Ascending aorta (tissue), 2 donors: ENCODE results near the gene RNF111. TPM values are rescaled to one million over a fixed set of nuclear protein-coding genes. Genes with fewer than 3 reads are reported as not detected.

Source experiments
- DNase-seq, 2 donors: peaks; one replicate each; pipeline ENCODE4 v3.0.0-alpha.2; 2019; ENCODE audit warnings: low spot score in 2 of 2
- H3K27ac ChIP-seq, 2 donors: fragments of 200-600 bp; sonication (generic); one replicate each; pipeline ENCODE4 v1.5.1; 2016 to 2017; ENCODE audit warnings: mild to moderate bottlenecking in 1 of 2
- H3K27me3 ChIP-seq: fragments of 200-600 bp; sonication (generic); one replicate; pipeline ENCODE4 v1.5.1; 2017
- H3K36me3 ChIP-seq, 2 donors: fragments of 200-600 bp; sonication (generic); one replicate each; pipeline ENCODE4 v1.5.1; 2016
- H3K4me1 ChIP-seq, 2 donors: fragments of 200-600 bp; sonication (generic); one replicate each; pipeline ENCODE4 v1.5.1; 2016 to 2017; ENCODE audit warnings: mild to moderate bottlenecking in 1 of 2
- H3K4me3 ChIP-seq, 2 donors: fragments of 200-600 bp; sonication (generic); one replicate each; pipeline ENCODE4 v1.5.1; 2016 to 2017; ENCODE audit warnings: mild to moderate bottlenecking in 1 of 2
- H3K9me3 ChIP-seq, 2 donors: fragments of 200-600 bp; sonication (generic); one replicate each; pipeline ENCODE4 v1.5.1; 2016
- CTCF ChIP-seq, 3 experiments: fragments of 200-600 bp in 2 of 3; fragments of 450-650 bp in 1 of 3; sonication (generic) in 2 of 3; IDR thresholded peaks; one replicate each; pipeline ENCODE4 v1.5.1; 2016 to 2019; ENCODE audit warnings: antibody characterized with exemption in 3 of 3, mild to moderate bottlenecking in 1 of 3, moderate library complexity in 1 of 3
- intact Hi-C: fragments of 100-400 bp; cut with DNase I; formaldehyde crosslinking; loops from one replicate; pipeline ENCODE4 v1.15.1; 2023
- total RNA-seq: library from RNA; depleted of rRNA; stranded (reverse); fragments of >200 nt; gene quantifications from one replicate; pipeline ENCODE4 v1.1.0, GENCODE V29; 2016

Gene RNF111
- total RNA-seq, 1 donor from 2014 or later: 12.2 TPM

- no peak for TF ChIP-seq CTCF (IDR thresholded peaks at IDR 0.05)
- intact Hi-C loops: no loop called here
- H3K27me3 ChIP-seq: no peaks in the 10 kb centered on the region
- no peaks in the 10 kb centered on the region for H3K4me1 ChIP-seq
- DNase-seq: no peak
- H3K9me3 ChIP-seq: no peaks in the 10 kb centered on the region
- no peak overlapping the region for H3K27ac ChIP-seq
- H3K36me3 ChIP-seq: no peaks in the 10 kb centered on the region
- H3K4me3 ChIP-seq: no peak overlapping the region
Measured at GRCh38 chr15:58977887-58978286, 9.6 kb upstream of the RNF111 start.

- no peaks in the 10 kb centered on the region for H3K9me3 ChIP-seq
- H3K36me3 ChIP-seq: no peaks in the 10 kb centered on the region
- intact Hi-C loops: loop anchor here (1.0 to 10.0 kb wide), 4 partner anchors 124 to 513 kb away; partner anchors contain the start of genes CCNB2 and MYO1E
- H3K27ac ChIP-seq: no peak overlapping the region
- H3K4me1 ChIP-seq: no peaks in the 10 kb centered on the region
- peak; percentile 22 to 61 (median 47) for TF ChIP-seq CTCF (IDR thresholded peaks at IDR 0.05)
- no peaks in the 10 kb centered on the region for H3K27me3 ChIP-seq
- DNase-seq: no peak
- no peak overlapping the region for H3K4me3 ChIP-seq
Measured at GRCh38 chr15:58980351-58980939, 7.0 kb upstream of the RNF111 start.

- no peak overlapping the region for H3K4me3 ChIP-seq
- TF ChIP-seq CTCF (IDR thresholded peaks at IDR 0.05): no peak
- intact Hi-C loops: loop anchor here (10.0 kb wide), 3 partner anchors 123 to 393 kb away; partner anchors contain the start of genes CCNB2 and MYO1E
- H3K36me3 ChIP-seq: no peaks in the 10 kb centered on the region
- no peaks in the 10 kb centered on the region for H3K9me3 ChIP-seq
- no peaks in the 10 kb centered on the region for H3K27me3 ChIP-seq
- H3K27ac ChIP-seq: no peak overlapping the region
- no peaks in the 10 kb centered on the region for H3K4me1 ChIP-seq
- DNase-seq: no peak
Measured at GRCh38 chr15:58981808-58982475, 5.5 kb upstream of the RNF111 start.

- no peaks in the 10 kb centered on the region for H3K27me3 ChIP-seq
- intact Hi-C loops: loop anchor here (10.0 kb wide), 3 partner anchors 122 to 392 kb away; partner anchors contain the start of genes CCNB2 and MYO1E
- H3K27ac ChIP-seq: no peak overlapping the region
- no peaks in the 10 kb centered on the region for H3K9me3 ChIP-seq
- H3K4me1 ChIP-seq: no peaks in the 10 kb centered on the region
- H3K4me3 ChIP-seq: no peak overlapping the region
- no peaks in the 10 kb centered on the region for H3K36me3 ChIP-seq
- TF ChIP-seq CTCF (IDR thresholded peaks at IDR 0.05): no peak
- DNase-seq: no peak
Measured at GRCh38 chr15:58983261-58983660, 4.2 kb upstream of the RNF111 start.

- no peak overlapping the region for H3K27ac ChIP-seq
- no peak for TF ChIP-seq CTCF (IDR thresholded peaks at IDR 0.05)
- H3K27me3 ChIP-seq: no peaks in the 10 kb centered on the region
- no peaks in the 10 kb centered on the region for H3K36me3 ChIP-seq
- no peaks in the 10 kb centered on the region for H3K9me3 ChIP-seq
- intact Hi-C loops: loop anchor here (5.0 to 10.0 kb wide), 5 partner anchors 119 to 452 kb away; partner anchors contain the start of genes CCNB2, FAM81A and MYO1E
- DNase-seq: no peak
- H3K4me3 ChIP-seq: no peak overlapping the region
- peaks cover 0 to 3% of the 10 kb centered on the region in 2 donors for H3K4me1 ChIP-seq
Measured at GRCh38 chr15:58985443-58985842, 2.0 kb upstream of the RNF111 start.
